HG03039 (cell line): ENCODE results near the gene CDPF1.

ENCODE experiments used
- ATAC-seq: cut with Tn5 transposase; IDR thresholded peaks from one replicate; pipeline ENCODE4 v1.9.1; 2021; ENCODE audit warnings: mild to moderate bottlenecking, moderate library complexity; ENCODE audit not compliant: unreplicated experiment

Gene CDPF1

GRCh38 chr22:46259374-46259773, 9.3 kb upstream of the CDPF1 start:
- no peak for ATAC-seq

- no peak for ATAC-seq
Observed at GRCh38 chr22:46256358-46256958, 6.4 kb upstream of the CDPF1 start.

GRCh38 chr22:46251816-46252380, 1.8 kb upstream of the CDPF1 start:
- ATAC-seq = no peak

GRCh38 chr22:46251266-46251665, 1.2 kb upstream of the CDPF1 start:
- no peak for ATAC-seq

- ATAC-seq = no peak
Observed at GRCh38 chr22:46250783-46251125, 661 bp upstream of the CDPF1 start.

- no peak for ATAC-seq
Observed at GRCh38 chr22:46247443-46247975, 2.6 kb downstream of the CDPF1 start.

GRCh38 chr22:46246178-46246577, 3.9 kb downstream of the CDPF1 start:
- no peak for ATAC-seq

- no peak for ATAC-seq
Observed at GRCh38 chr22:46245511-46245910, 4.6 kb downstream of the CDPF1 start.

- ATAC-seq = no peak
Observed at GRCh38 chr22:46244771-46245170, 5.3 kb downstream of the CDPF1 start.

- ATAC-seq = no peak
Observed at GRCh38 chr22:46242076-46242475, 8.0 kb downstream of the CDPF1 start.

GRCh38 chr22:46241396-46242007, 8.6 kb downstream of the CDPF1 start:
- ATAC-seq = no peak

- ATAC-seq = no peak
Observed at GRCh38 chr22:46240907-46241306, 9.2 kb downstream of the CDPF1 start.

GRCh38 chr22:46240506-46240905, 9.6 kb downstream of the CDPF1 start:
- no peak for ATAC-seq

- no peak for ATAC-seq
Observed at GRCh38 chr22:46240073-46240472, 10.0 kb downstream of the CDPF1 start.

- no peak for ATAC-seq
Observed at GRCh38 chr22:46239261-46240048, 10.6 kb downstream of the CDPF1 start.

- ATAC-seq = no peak
Observed at GRCh38 chr22:46238541-46238940, 11.6 kb downstream of the CDPF1 start.

- ATAC-seq = no peak
Observed at GRCh38 chr22:46237453-46238124, 12.5 kb downstream of the CDPF1 start.

GRCh38 chr22:46234969-46235368, 15.1 kb downstream of the CDPF1 start:
- ATAC-seq = no peak

- ATAC-seq = no peak
Observed at GRCh38 chr22:46233231-46233630, 16.9 kb downstream of the CDPF1 start.

GRCh38 chr22:46230262-46230901, 19.7 kb downstream of the CDPF1 start:
- no peak for ATAC-seq

- ATAC-seq = no peak
Observed at GRCh38 chr22:46229701-46230100, 20.4 kb downstream of the CDPF1 start.
